Measurements from ENCODE around the gene SPATA2. TPM values are rescaled to one million over a fixed set of nuclear protein-coding genes. Genes with fewer than 3 reads are reported as not detected.
"Not testable (repeated sequence)": the region's sequence is repeated elsewhere in the genome, so short reads cannot be mapped to it uniquely, and the experiment has no call there.

The SPATA2 gene
- total RNA-seq, 2 donors from 2014 or later: 19.9 to 22.0 TPM

- ATAC-seq (no peak), DNase-seq (no peak)
- intact Hi-C loops (cut with DNase I, micrococcal nuclease): no loop called here
Observed at GRCh38 chr20:49907405-49908257, 7.7 kb downstream of the SPATA2 start.

GRCh38 chr20:49906615-49907154, 8.6 kb downstream of the SPATA2 start:
- DNase-seq (no peak), ATAC-seq (no peak)
- intact Hi-C loops (cut with DNase I, micrococcal nuclease): no loop called here

GRCh38 chr20:49906101-49906604, 9.2 kb downstream of the SPATA2 start:
- DNase-seq (peak in 1 of 2 donors; percentile 24), ATAC-seq (no peak)
- intact Hi-C loops (cut with DNase I, micrococcal nuclease): no loop called here

- DNase-seq (peak in 1 of 2 donors; percentile 22), ATAC-seq (no peak)
- intact Hi-C loops (cut with DNase I, micrococcal nuclease): no loop called here
Observed at GRCh38 chr20:49905415-49906091, 9.8 kb downstream of the SPATA2 start.

- intact Hi-C loops (cut with DNase I, micrococcal nuclease): no loop called here
- DNase-seq (peak in 1 of 2 donors; percentile 13), ATAC-seq (no peak)
Observed at GRCh38 chr20:49904440-49905214, 10.7 kb downstream of the SPATA2 start.

- intact Hi-C loops (cut with DNase I, micrococcal nuclease): no loop called here
Observed at GRCh38 chr20:49901588-49901987, 13.7 kb downstream of the SPATA2 start.

GRCh38 chr20:49899541-49900383, 15.6 kb downstream of the SPATA2 start:
- ATAC-seq: no peak
- DNase-seq: no peak
- intact Hi-C loops (cut with DNase I, micrococcal nuclease): no loop called here

More at GRCh38 chr20:49901588-49901987, 13.7 kb downstream of the SPATA2 start:
- DNase-seq (no peak), ATAC-seq (peak; percentile 33)

GRCh38 chr20:49896204-49896603, 19.1 kb downstream of the SPATA2 start:
- no peak for ATAC-seq
- intact Hi-C loops (cut with DNase I, micrococcal nuclease): no loop called here

GRCh38 chr20:49895474-49896093, 19.7 kb downstream of the SPATA2 start:
- not testable (repeated sequence) for DNase-seq

More at GRCh38 chr20:49896204-49896603, 19.1 kb downstream of the SPATA2 start:
- no peak for DNase-seq

GRCh38 chr20:49894073-49894470, 21.3 kb downstream of the SPATA2 start:
- ATAC-seq (no peak), DNase-seq (no peak)
- intact Hi-C loops (cut with DNase I, micrococcal nuclease): no loop called here

More at GRCh38 chr20:49895474-49896093, 19.7 kb downstream of the SPATA2 start:
- intact Hi-C loops (cut with DNase I, micrococcal nuclease); ATAC-seq: not testable (repeated sequence)

GRCh38 chr20:49893242-49894072, 21.9 kb downstream of the SPATA2 start:
- ATAC-seq: no peak

GRCh38 chr20:49892817-49893216, 22.5 kb downstream of the SPATA2 start:
- ATAC-seq: no peak
- intact Hi-C loops (cut with DNase I, micrococcal nuclease): no loop called here

More at GRCh38 chr20:49893242-49894072, 21.9 kb downstream of the SPATA2 start:
- intact Hi-C loops (cut with DNase I, micrococcal nuclease): no loop called here
- DNase-seq: no peak

GRCh38 chr20:49892260-49892659, 23.1 kb downstream of the SPATA2 start:
- DNase-seq (no peak), ATAC-seq (peak; percentile 41)
- intact Hi-C loops (cut with DNase I, micrococcal nuclease): no loop called here

More at GRCh38 chr20:49892817-49893216, 22.5 kb downstream of the SPATA2 start:
- no peak for DNase-seq

GRCh38 chr20:49891476-49892110, 23.7 kb downstream of the SPATA2 start:
- intact Hi-C loops (cut with DNase I, micrococcal nuclease): no loop called here
- ATAC-seq (no peak), DNase-seq (no peak)

GRCh38 chr20:49890471-49891361, 24.6 kb downstream of the SPATA2 start:
- intact Hi-C loops (cut with DNase I, micrococcal nuclease): no loop called here
- no peak for DNase-seq
- peak; percentile 17 for ATAC-seq
